AG09309 (cell line): ENCODE results near the gene DPY19L3.
A peak's percentile ranks its signal among the peaks of the same experiment; 100 is the strongest.

ENCODE experiments used
- DNase-seq: peaks from one replicate; pipeline ENCODE4 v3.0.0-alpha.2; 2010; ENCODE audit warnings: low read depth
- H3K4me3 ChIP-seq: 2 replicates; pipeline ENCODE4 v1.5.1; 2011; ENCODE audit warnings: mild to moderate bottlenecking, low read depth, low read length, moderate library complexity; ENCODE audit not compliant: control insufficient read depth
- TF ChIP-seq, protein P1 (sequence below): IDR thresholded peaks from 2 replicates; pipeline ENCODE4 v1.5.1; 2011; ENCODE audit warnings: mild to moderate bottlenecking, low read depth, low read length, inconsistent platforms; ENCODE audit not compliant: insufficient read depth, control insufficient read depth; ENCODE audit errors: missing control alignments

Gene DPY19L3

GRCh38 chr19:32459204-32459865 lies 53.8 kb downstream of the DPY19L3 start:
- H3K4me3 ChIP-seq, result no peak overlapping the region
- TF ChIP-seq, protein P1, sequence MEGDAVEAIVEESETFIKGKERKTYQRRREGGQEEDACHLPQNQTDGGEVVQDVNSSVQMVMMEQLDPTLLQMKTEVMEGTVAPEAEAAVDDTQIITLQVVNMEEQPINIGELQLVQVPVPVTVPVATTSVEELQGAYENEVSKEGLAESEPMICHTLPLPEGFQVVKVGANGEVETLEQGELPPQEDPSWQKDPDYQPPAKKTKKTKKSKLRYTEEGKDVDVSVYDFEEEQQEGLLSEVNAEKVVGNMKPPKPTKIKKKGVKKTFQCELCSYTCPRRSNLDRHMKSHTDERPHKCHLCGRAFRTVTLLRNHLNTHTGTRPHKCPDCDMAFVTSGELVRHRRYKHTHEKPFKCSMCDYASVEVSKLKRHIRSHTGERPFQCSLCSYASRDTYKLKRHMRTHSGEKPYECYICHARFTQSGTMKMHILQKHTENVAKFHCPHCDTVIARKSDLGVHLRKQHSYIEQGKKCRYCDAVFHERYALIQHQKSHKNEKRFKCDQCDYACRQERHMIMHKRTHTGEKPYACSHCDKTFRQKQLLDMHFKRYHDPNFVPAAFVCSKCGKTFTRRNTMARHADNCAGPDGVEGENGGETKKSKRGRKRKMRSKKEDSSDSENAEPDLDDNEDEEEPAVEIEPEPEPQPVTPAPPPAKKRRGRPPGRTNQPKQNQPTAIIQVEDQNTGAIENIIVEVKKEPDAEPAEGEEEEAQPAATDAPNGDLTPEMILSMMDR, result no peak
- DNase-seq, result no peak

DNA sequence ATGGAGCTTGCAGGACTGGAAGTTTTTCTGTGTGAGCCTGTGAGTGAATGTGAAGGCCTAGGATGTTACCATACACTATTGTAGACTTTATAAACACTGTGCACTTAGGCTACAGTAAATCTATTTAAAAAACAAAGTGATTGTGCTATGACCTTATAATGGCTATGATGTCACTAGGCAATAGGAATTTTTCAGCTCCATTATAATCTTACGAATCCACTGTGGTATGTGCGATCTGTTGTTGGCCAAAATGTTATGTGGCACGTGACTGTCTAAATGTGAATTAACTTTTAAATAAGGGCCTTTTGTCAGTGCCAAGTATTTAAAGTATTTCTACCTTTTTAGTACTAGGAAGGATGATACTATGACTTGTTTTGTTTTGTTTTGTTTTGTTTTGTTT lies 54.9 kb downstream of the DPY19L3 start:
- TF ChIP-seq, protein P1, result no peak
- no peak overlapping the region for H3K4me3 ChIP-seq
- DNase-seq, result no peak

DNA sequence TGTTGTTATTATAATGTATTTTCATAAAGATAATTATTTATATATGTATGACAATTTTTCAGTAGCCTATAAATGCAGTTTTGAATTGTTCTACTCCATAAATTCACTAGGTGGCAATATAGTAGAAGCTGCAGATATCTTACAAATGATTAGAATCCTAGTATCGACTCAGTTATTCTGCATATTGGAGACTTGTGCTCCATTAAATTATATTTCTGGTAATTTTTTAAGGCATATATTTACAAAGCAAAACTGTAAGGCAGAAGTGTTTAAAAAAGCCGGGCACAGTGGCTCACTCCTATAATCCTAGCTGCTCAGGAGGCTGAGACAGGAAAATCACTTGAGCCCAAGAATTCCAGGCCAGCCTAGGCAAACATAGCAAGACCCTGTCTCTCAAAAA lies 58.7 kb downstream of the DPY19L3 start:
- no peak for DNase-seq
- TF ChIP-seq, protein P1, result peak; percentile 20
- H3K4me3 ChIP-seq, result no peak overlapping the region

- TF ChIP-seq, protein P1, result no peak
- no peak overlapping the region for H3K4me3 ChIP-seq
- DNase-seq, result no peak
These were observed 59.6 kb downstream of the DPY19L3 start for GRCh38 chr19:32465176-32465575.

DNA sequence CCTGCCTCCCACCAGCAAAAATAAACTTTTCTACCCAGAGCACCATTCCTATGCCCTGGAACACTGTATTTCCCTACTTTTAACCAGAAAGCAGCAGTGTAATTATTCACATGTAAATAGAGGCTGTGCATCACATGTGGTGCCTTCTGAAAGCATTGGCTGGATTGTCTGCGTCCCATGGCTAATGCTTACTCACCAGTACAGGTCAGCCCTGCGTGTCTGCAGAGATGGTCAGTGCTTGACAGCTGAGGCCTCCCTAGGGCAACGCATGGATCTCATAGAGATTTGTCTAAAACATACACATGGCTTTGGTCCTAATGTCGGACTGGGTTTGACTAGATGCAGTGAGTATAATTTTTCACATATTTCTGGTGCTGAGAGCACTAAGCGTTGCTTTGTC lies 64.2 kb downstream of the DPY19L3 start:
- DNase-seq, result no peak
- H3K4me3 ChIP-seq, result no peak overlapping the region
- TF ChIP-seq, protein P1, result no peak

DNA sequence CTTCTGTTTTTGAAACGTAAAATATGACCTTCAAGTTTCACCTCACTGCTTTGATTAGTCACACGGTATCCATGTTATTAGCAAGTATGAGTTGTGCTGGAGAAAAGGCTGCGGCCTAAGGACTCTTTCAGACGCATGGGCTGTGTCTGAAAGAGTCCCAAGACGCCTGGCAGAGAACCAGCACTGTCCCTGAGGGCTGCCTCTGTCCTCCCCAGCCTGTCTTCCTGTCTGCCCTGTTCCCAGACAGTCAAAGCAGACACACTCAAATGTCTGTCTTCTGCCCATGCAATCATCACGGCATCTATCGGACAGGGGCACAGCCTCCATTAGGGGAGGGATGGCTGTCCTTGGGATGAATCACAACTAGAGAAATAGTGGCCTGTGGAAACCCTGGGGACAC lies 65.5 kb downstream of the DPY19L3 start:
- TF ChIP-seq, protein P1, result no peak
- H3K4me3 ChIP-seq, result no peak overlapping the region
- no peak for DNase-seq
